ENCODE data around the gene DIS3L. TPM values are rescaled to one million over a fixed set of nuclear protein-coding genes. Genes with fewer than 3 reads are reported as not detected.
A peak's percentile ranks its signal among the peaks of the same experiment; 100 is the strongest.

Gene DIS3L
- total and polyA plus RNA-seq, 2 donors from 2014 or later: 10.6 to 28.5 TPM

DNA sequence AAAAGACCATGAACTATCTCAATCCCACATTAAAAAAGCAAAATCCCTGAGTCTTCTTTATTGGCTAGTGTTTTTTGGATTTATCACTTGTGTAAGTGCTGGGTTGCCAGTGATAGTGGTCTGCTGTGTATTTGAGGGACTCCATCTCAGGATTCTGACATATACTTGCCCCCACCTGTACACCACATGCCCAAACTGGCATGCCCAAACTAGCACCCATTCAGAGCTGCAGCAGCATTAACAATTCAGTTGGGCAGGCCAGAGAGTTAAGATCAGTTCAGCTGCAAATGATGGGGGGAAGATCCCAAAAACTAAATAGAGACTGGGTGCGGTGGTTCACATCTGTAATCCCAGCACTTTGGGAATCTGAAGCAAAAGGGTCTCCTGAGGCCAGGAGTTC lies 69.4 kb downstream of the DIS3L start:
- Histone ChIP-seq H3K9ac (ENCODE audit: low read length in 3 of 3) (no peak overlapping the region), H3K9me3 (ENCODE audit: control insufficient read depth in 2 of 3, insufficient read depth in 1 of 3, low read length in 3 of 3) (no peaks in the 10 kb centered on the region), H3K36me3 (ENCODE audit: control insufficient read depth in 2 of 3, insufficient read depth in 3 of 3, low read length in 3 of 3) (no peaks in the 10 kb centered on the region), H3K4me3 (ENCODE audit: low read length in 3 of 3) (no peak overlapping the region), H3K4me1 (ENCODE audit: control insufficient read depth in 2 of 3, insufficient read depth in 2 of 3, low read depth in 1 of 3, low read length in 3 of 3) (no peaks in the 10 kb centered on the region), H3K27me3 (ENCODE audit: control insufficient read depth, insufficient read depth, low read length) (no peaks in the 10 kb centered on the region), H3K27ac (ENCODE audit: low read depth in 2 of 2, low read length in 2 of 2) (no peak overlapping the region)
- intact Hi-C loops (cut with DNase I): no loop called here
- no peak for FAIRE-seq
- no peak for TF ChIP-seq CTCF (IDR thresholded peaks at IDR 0.05; ENCODE audit: borderline replicate concordance, extremely low read depth, insufficient read depth)
- DNase-seq: no peak

GRCh38 chr15:66364944-66365528 lies 71.7 kb downstream of the DIS3L start:
- no peaks in the 10 kb centered on the region for H3K9me3 ChIP-seq (ENCODE audit: control insufficient read depth in 2 of 3, insufficient read depth in 1 of 3, low read length in 3 of 3)
- no peaks in the 10 kb centered on the region for H3K36me3 ChIP-seq (ENCODE audit: control insufficient read depth in 2 of 3, insufficient read depth in 3 of 3, low read length in 3 of 3)
- H3K27me3 ChIP-seq (ENCODE audit: control insufficient read depth, insufficient read depth, low read length): no peaks in the 10 kb centered on the region
- FAIRE-seq: no peak
- no peak for DNase-seq
- no peaks in the 10 kb centered on the region for H3K4me1 ChIP-seq (ENCODE audit: control insufficient read depth in 2 of 3, insufficient read depth in 2 of 3, low read depth in 1 of 3, low read length in 3 of 3)
- no peak overlapping the region for H3K4me3 ChIP-seq (ENCODE audit: low read length in 3 of 3)
- no peak for TF ChIP-seq CTCF (IDR thresholded peaks at IDR 0.05; ENCODE audit: borderline replicate concordance, extremely low read depth, insufficient read depth)
- H3K9ac ChIP-seq (ENCODE audit: low read length in 3 of 3): no peak overlapping the region
- intact Hi-C loops (cut with DNase I): no loop called here
- H3K27ac ChIP-seq (ENCODE audit: low read depth in 2 of 2, low read length in 2 of 2): no peak overlapping the region

DNA sequence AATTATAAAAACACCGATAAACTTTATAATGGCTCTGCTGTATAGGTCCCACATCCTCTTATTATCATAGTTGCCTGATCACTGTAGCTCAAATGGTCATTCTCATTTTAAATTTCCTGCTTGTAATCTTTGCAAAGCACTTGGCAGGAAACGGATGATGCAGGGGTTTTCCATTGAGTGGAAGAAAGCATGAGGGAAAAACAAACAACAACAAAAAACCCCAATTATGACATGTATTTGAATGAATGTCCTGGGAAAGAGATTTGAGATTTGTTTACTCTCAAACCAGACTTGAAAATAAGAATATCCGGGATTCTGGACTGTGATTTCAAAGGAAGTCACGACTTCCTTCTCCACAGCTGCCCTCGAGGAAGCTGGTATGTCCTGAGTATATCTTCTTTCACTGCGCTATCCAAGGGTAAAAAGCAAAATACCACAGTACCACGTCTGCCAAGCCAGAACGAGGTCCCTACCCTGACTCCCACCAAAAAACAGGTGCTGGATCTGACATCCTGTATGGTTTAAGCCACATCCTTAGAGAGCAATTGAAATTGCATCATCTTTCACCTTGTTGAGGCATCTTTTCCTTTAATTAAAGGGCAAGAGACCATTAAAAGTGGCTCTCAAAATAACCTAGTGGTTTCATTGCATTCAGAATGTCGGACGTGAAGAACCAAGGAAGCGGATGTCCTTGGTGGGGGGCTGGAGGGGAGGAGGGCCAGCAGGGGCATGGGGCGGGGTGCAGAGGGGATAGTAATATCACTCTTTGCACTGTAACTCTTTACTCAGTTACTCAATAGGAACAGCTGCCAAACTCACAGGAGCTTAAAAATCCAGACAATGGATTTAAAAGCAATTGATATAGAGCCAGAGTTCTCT lies 76.6 kb downstream of the DIS3L start:
- peak overlapping the region; percentile 36 to 62 (median 57) for H3K4me3 ChIP-seq (ENCODE audit: low read length in 3 of 3)
- H3K9me3 ChIP-seq (ENCODE audit: control insufficient read depth in 2 of 3, insufficient read depth in 1 of 3, low read length in 3 of 3): no peaks in the 10 kb centered on the region
- no peaks in the 10 kb centered on the region for H3K36me3 ChIP-seq (ENCODE audit: control insufficient read depth in 2 of 3, insufficient read depth in 3 of 3, low read length in 3 of 3)
- DNase-seq (peak in 2 of 5 donors; percentile 22 to 50), FAIRE-seq (no peak)
- H3K4me1 ChIP-seq (ENCODE audit: control insufficient read depth in 2 of 3, insufficient read depth in 2 of 3, low read depth in 1 of 3, low read length in 3 of 3): no peaks in the 10 kb centered on the region
- no peaks in the 10 kb centered on the region for H3K27me3 ChIP-seq (ENCODE audit: control insufficient read depth, insufficient read depth, low read length)
- intact Hi-C loops (cut with DNase I): no loop called here
- peak overlapping the region; percentile 23 to 39 for H3K27ac ChIP-seq (ENCODE audit: low read depth in 2 of 2, low read length in 2 of 2)
- TF ChIP-seq CTCF (IDR thresholded peaks at IDR 0.05; ENCODE audit: borderline replicate concordance, extremely low read depth, insufficient read depth): no peak
- peak overlapping the region in 1 of 3 donors; percentile 42 for H3K9ac ChIP-seq (ENCODE audit: low read length in 3 of 3)
